Endothelial cell of umbilical vein (primary cell): ENCODE results near the gene PPP2R5A. TPM values are rescaled to one million over a fixed set of nuclear protein-coding genes. Genes with fewer than 3 reads are reported as not detected.
A peak's percentile ranks its signal among the peaks of the same experiment; 100 is the strongest.

Source experiments
- BruUV-seq: library from RNA; stranded (reverse); fragments of 400-500 nt; replicated peaks from 2 replicates; lab custom pipeline; 2021; lab: Mats Ljungman, UMichigan
- CTCF ChIA-PET: fragments of 300-600, 350-600 bp; sonication (Branson Sonifier 250); formaldehyde crosslinking; loops from one replicate; lab custom pipeline; 2021; ENCODE audit warnings: antibody characterized with exemption, inconsistent platforms; lab: Charles Lee
- POLR2A ChIA-PET: fragments of 300-600, 350-600 bp; sonication (Branson Sonifier 250); formaldehyde crosslinking; loops from one replicate; lab custom pipeline; 2021; ENCODE audit warnings: antibody characterized with exemption, inconsistent platforms; lab: Charles Lee
- DNase-seq: peaks from one replicate; pipeline ENCODE4 v3.0.0-alpha.2; 2011; ENCODE audit warnings: low read depth, low spot score
- FAIRE-seq: peaks from 2 replicates; lab custom pipeline; 2011; peaks lifted over from hg19 to GRCh38; lab: Jason Lieb, UNC
- H2AFZ ChIP-seq: 2 replicates; pipeline ENCODE4 v1.6.0; 2012; ENCODE audit warnings: low read depth, low read length, control low read depth, inconsistent platforms
- H3K27ac ChIP-seq: 2 replicates; pipeline ENCODE4 v1.5.1; 2011; ENCODE audit warnings: low read depth, mild to moderate bottlenecking, control low read depth, low read length, moderate library complexity; ENCODE audit not compliant: insufficient read depth
- H3K27me3 ChIP-seq, 2 experiments: 2 replicates each; pipeline versions ENCODE4 v1.6.0 to v1.6.1; 2011; ENCODE audit warnings: low read length in 2 of 2, mixed read lengths in 1 of 2; ENCODE audit not compliant: control insufficient read depth in 2 of 2, insufficient read depth in 2 of 2
- H3K36me3 ChIP-seq, 2 experiments: 2 replicates in 1 of 2; 3 replicates in 1 of 2; pipeline ENCODE4 v1.5.1; 2011; ENCODE audit warnings: low read length in 2 of 2, mild to moderate bottlenecking in 1 of 2, moderate library complexity in 1 of 2; ENCODE audit not compliant: control insufficient read depth in 2 of 2, insufficient read depth in 2 of 2; ENCODE audit errors: extremely low read depth in 1 of 2
- H3K4me1 ChIP-seq: 3 replicates; pipeline ENCODE4 v1.5.1; 2011; ENCODE audit warnings: mild to moderate bottlenecking, low read length; ENCODE audit not compliant: control insufficient read depth, insufficient read depth; ENCODE audit errors: extremely low read depth
- H3K4me2 ChIP-seq: 2 replicates; pipeline ENCODE4 v1.6.1; 2011; ENCODE audit warnings: low read length, control low read depth, mixed read lengths; ENCODE audit not compliant: insufficient read depth
- H3K4me3 ChIP-seq, 3 experiments: fragments of 200-600 bp in 1 of 3; sonication (generic), shearing (Covaris generic) in 1 of 3; replicated peaks in 1 of 3; 2 replicates each; pipeline ENCODE4 v1.5.1; 2011 to 2016; ENCODE audit warnings: control low read depth in 3 of 3, low read length in 3 of 3, mild to moderate bottlenecking in 2 of 3, inconsistent platforms in 1 of 3, low read depth in 1 of 3, moderate library complexity in 1 of 3; ENCODE audit not compliant: insufficient read depth in 1 of 3
- H3K79me2 ChIP-seq: 2 replicates; pipeline ENCODE4 v1.6.0; 2012; ENCODE audit warnings: low read length, inconsistent platforms; ENCODE audit not compliant: control insufficient read depth, insufficient read depth
- H3K9ac ChIP-seq: replicated peaks from 2 replicates; pipeline ENCODE3; 2011; ENCODE audit warnings: low read length, control low read depth; ENCODE audit not compliant: insufficient read depth; ENCODE audit errors: extremely low read depth
- H3K9me1 ChIP-seq: replicated peaks from 3 replicates; pipeline ENCODE4 v1.6.0; 2011; ENCODE audit warnings: mild to moderate bottlenecking, low read length; ENCODE audit not compliant: control insufficient read depth, insufficient read depth; ENCODE audit errors: extremely low read depth
- H3K9me3 ChIP-seq: replicated peaks from 2 replicates; pipeline ENCODE4 v1.5.1; 2012; ENCODE audit warnings: low read length, inconsistent platforms; ENCODE audit not compliant: control insufficient read depth, insufficient read depth
- H4K20me1 ChIP-seq: replicated peaks from 2 replicates; pipeline ENCODE3; 2011; ENCODE audit warnings: mild to moderate bottlenecking, low read length; ENCODE audit not compliant: control insufficient read depth, insufficient read depth; ENCODE audit errors: extremely low read depth
- EZH2 ChIP-seq: IDR thresholded peaks from 2 replicates; pipeline ENCODE4 v1.6.1; 2012; ENCODE audit warnings: borderline replicate concordance, low read depth, mild to moderate bottlenecking, moderate library complexity, low read length, inconsistent platforms; ENCODE audit not compliant: severe bottlenecking
- FOS ChIP-seq: IDR thresholded peaks from 2 replicates; pipeline ENCODE4 v1.6.1; 2011; ENCODE audit warnings: mild to moderate bottlenecking, low read length, moderate library complexity, borderline replicate concordance; ENCODE audit not compliant: insufficient read depth
- GATA2 ChIP-seq: IDR thresholded peaks from 2 replicates; pipeline ENCODE4 v1.7.0; 2011; ENCODE audit warnings: low read depth, mild to moderate bottlenecking, moderate library complexity, mixed read lengths, low read length; ENCODE audit not compliant: insufficient read length, insufficient read depth
- JUN ChIP-seq: IDR thresholded peaks from 2 replicates; pipeline ENCODE4 v1.6.1; 2011; ENCODE audit warnings: borderline replicate concordance, low read depth; ENCODE audit not compliant: insufficient read length, insufficient read depth
- MAX ChIP-seq: IDR thresholded peaks from 2 replicates; pipeline ENCODE4 v1.6.1; 2011; ENCODE audit not compliant: insufficient read depth, insufficient read length
- MYC ChIP-seq: IDR thresholded peaks from one replicate; pipeline ENCODE4 v1.6.1; 2011; ENCODE audit warnings: mild to moderate bottlenecking, low read depth, low read length
- POLR2A ChIP-seq: IDR thresholded peaks from 2 replicates; pipeline ENCODE4 v1.6.1; 2012; ENCODE audit warnings: low read depth, mild to moderate bottlenecking, control low read depth, low read length
- POLR2AphosphoS5 ChIP-seq: IDR thresholded peaks from 2 replicates; pipeline ENCODE4 v1.6.1; 2012; ENCODE audit warnings: low read depth, mild to moderate bottlenecking, control low read depth, low read length, moderate library complexity; ENCODE audit not compliant: insufficient read depth
- dilution Hi-C: fragments of 300-500 bp; cut with MboI; formaldehyde crosslinking; loops from one replicate; pipeline ENCODE4 v1.15.0; 2019; ENCODE audit warnings: low sequenced_read_pairs; ENCODE audit not compliant: extremely low pct_ligation_motif_present
- intact Hi-C: fragments of 100-400 bp; cut with micrococcal nuclease; formaldehyde crosslinking; loops from one replicate; pipeline ENCODE4 v1.10.0; 2022
- polyA plus RNA-seq, 4 experiments: library from polyadenylated mRNA; depleted of rRNA in 3 of 4; stranded (reverse) in 3 of 4; unstranded in 1 of 4; fragments of >200 nt; gene quantifications; 2 replicates each; pipeline versions ENCODE4 v1.2.1 to v1.2.3, GENCODE V29; 2011 to 2012; ENCODE audit warnings: missing spikeins in 1 of 4
- total RNA-seq: library from RNA; stranded (reverse); gene quantifications from 2 replicates; pipeline ENCODE4 v1.2.3, GENCODE V29; 2021
- TF ChIP-seq, protein P1 (sequence below), 2 donors: IDR thresholded peaks; 1 replicate in 1 of 2; 2 replicates in 1 of 2; pipeline ENCODE4 v1.5.1; 2011; ENCODE audit warnings: low read length in 2 of 2, mild to moderate bottlenecking in 2 of 2, moderate library complexity in 2 of 2, control low read depth in 1 of 2, inconsistent platforms in 1 of 2, low read depth in 1 of 2; ENCODE audit not compliant: insufficient read depth in 1 of 2; ENCODE audit errors: extremely low read depth in 1 of 2

The PPP2R5A gene
- total and polyA plus RNA-seq, 2 donors (not counting 3 experiments of a cell fraction or from before 2014, with no cell fraction given), result 11.9 to 34.5 TPM

DNA sequence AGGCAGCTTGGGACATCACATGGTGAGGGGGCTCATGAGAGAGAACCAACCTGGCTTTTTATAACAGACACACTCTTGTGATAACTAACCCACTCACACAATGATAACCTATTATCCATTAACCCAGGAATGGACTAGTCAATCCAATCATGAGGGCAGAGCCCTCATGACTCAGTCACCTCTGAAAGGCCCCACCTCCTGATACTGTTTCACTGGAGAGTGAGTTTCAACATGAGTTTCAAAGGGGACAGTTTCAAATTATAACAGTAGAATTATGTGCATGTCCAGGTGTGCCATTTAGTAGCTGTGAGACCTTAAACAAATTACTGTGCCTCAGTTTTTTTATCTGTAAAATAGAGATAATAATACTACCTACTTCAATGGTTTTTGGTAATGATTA, 47.6 kb upstream of the PPP2R5A start:
- TF ChIP-seq JUN (no peak), FOS (no peak)
- TF ChIP-seq, protein P1, sequence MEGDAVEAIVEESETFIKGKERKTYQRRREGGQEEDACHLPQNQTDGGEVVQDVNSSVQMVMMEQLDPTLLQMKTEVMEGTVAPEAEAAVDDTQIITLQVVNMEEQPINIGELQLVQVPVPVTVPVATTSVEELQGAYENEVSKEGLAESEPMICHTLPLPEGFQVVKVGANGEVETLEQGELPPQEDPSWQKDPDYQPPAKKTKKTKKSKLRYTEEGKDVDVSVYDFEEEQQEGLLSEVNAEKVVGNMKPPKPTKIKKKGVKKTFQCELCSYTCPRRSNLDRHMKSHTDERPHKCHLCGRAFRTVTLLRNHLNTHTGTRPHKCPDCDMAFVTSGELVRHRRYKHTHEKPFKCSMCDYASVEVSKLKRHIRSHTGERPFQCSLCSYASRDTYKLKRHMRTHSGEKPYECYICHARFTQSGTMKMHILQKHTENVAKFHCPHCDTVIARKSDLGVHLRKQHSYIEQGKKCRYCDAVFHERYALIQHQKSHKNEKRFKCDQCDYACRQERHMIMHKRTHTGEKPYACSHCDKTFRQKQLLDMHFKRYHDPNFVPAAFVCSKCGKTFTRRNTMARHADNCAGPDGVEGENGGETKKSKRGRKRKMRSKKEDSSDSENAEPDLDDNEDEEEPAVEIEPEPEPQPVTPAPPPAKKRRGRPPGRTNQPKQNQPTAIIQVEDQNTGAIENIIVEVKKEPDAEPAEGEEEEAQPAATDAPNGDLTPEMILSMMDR (IDR thresholded peaks at IDR 0.05; ENCODE audit: extremely low read depth in 1 of 2, insufficient read depth in 1 of 2, low read depth in 1 of 2, low read length in 2 of 2), result no peak
- Histone ChIP-seq H3K27ac (no peak overlapping the region), H3K27me3 (no peaks in the 10 kb centered on the region), H3K4me2 (no peak overlapping the region), H3K9me3 (no peaks in the 10 kb centered on the region), H3K9ac (no peak overlapping the region), H3K36me3 (no peaks in the 10 kb centered on the region), H3K4me3 (no peak overlapping the region), H2AFZ (no peak overlapping the region), H3K79me2 (no peaks in the 10 kb centered on the region), H3K4me1 (peaks cover 27% of the 10 kb centered on the region), H4K20me1 (no peaks in the 10 kb centered on the region), H3K9me1 (no peaks in the 10 kb centered on the region)
- intact Hi-C loops (no loop called here), dilution Hi-C loops (no loop called here)
- DNase-seq (no peak), FAIRE-seq (no peak)
- ChIA-PET CTCF (interaction anchor here (1.1 to 2.3 kb wide), 5 partner anchors 10 to 167 kb away, joined by 3 to 8 read pairs (median 5); no protein-coding TSS in a partner anchor), POLR2A (no interaction called here)
- no TSS peak for BruUV-seq

- no peak overlapping the region for H3K4me2 ChIP-seq
- ChIA-PET CTCF (interaction anchor here (1.0 to 2.3 kb wide), 6 partner anchors 9 to 217 kb away, joined by 3 to 8 read pairs (median 4); no protein-coding TSS in a partner anchor), POLR2A (interaction anchor here (0.7 kb wide), 1 partner anchor 11 kb away, joined by 3 read pairs; no protein-coding TSS in a partner anchor)
- H3K27ac ChIP-seq, result no peak overlapping the region
- no peaks in the 10 kb centered on the region for H3K27me3 ChIP-seq
- dilution Hi-C loops (no loop called here), intact Hi-C loops (no loop called here)
- H3K4me3 ChIP-seq, result no peak overlapping the region
- H2AFZ ChIP-seq, result peak overlapping the region; percentile 32
- TF ChIP-seq MAX (no peak), POLR2A (no peak), JUN (no peak), GATA2 (no peak), POLR2AphosphoS5 (no peak), MYC (no peak), FOS (no peak), EZH2 (no peak)
- TF ChIP-seq, protein P1 (IDR thresholded peaks at IDR 0.05; ENCODE audit: extremely low read depth in 1 of 2, insufficient read depth in 1 of 2, low read depth in 1 of 2, low read length in 2 of 2), result no peak
- H4K20me1 ChIP-seq, result no peaks in the 10 kb centered on the region
- peaks cover 29% of the 10 kb centered on the region for H3K4me1 ChIP-seq
- H3K9ac ChIP-seq, result no peak overlapping the region
- no peaks in the 10 kb centered on the region for H3K9me3 ChIP-seq
- H3K36me3 ChIP-seq, result no peaks in the 10 kb centered on the region
- FAIRE-seq (no peak), DNase-seq (no peak)
- no TSS peak for BruUV-seq
- H3K79me2 ChIP-seq, result no peaks in the 10 kb centered on the region
- H3K9me1 ChIP-seq, result no peaks in the 10 kb centered on the region
Measured at GRCh38 chr1:212238552-212238951, 46.7 kb upstream of the PPP2R5A start.
